NCI-H524 treated with DMSO at 0.1 percent for 48 hours (cell line): Measurements from ENCODE around the gene APP.
"Not testable (repeated sequence)": the region's sequence is repeated elsewhere in the genome, so short reads cannot be mapped to it uniquely, and the experiment has no call there.

Experiments
- DNase-seq: peaks from one replicate; lab custom pipeline; 2025; lab: John Stamatoyannopoulos, UW

APP gene

GRCh38 chr21:26164311-26164710, 6.3 kb downstream of the APP start:
- DNase-seq: no peak

DNA sequence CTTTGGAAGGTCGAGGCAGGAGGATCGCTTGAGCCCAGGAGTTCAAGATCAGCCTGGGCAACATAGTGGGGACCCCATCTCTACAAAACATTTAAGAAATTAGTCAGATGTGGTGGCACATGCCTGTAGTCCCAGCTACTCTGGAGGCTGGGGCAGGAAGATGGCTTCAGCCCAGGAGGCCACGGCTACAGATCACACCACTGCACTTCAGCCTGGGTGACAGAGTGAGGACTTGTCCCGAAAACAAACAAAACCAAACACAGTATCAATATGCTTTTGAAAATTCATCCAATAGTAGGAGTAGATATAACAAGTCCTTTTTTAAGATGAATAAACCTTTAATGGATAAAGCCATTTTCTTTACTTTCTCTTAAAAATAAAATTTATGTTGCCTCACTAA, 8.5 kb downstream of the APP start:
- no peak for DNase-seq

DNA sequence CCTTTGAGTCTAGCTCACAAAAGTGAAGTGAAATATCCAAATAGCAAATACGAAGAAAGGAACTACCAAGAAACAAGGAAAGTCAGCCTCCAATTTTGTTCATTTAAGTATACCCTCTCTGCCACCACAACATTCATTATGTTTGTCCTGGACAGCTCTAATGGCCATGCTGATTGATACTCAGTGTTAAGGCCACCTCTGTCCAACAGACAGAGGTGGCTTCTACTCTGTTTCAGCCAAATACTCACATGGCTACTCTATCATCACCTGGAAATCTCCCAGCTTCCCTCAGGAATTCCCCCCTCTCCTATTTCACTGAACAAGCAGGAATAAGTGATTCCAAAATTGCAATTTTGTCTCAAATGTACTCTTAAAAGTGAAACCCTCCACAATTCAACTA, 10.7 kb downstream of the APP start:
- DNase-seq: no peak

GRCh38 chr21:26157801-26158200, 12.8 kb downstream of the APP start:
- no peak for DNase-seq

DNA sequence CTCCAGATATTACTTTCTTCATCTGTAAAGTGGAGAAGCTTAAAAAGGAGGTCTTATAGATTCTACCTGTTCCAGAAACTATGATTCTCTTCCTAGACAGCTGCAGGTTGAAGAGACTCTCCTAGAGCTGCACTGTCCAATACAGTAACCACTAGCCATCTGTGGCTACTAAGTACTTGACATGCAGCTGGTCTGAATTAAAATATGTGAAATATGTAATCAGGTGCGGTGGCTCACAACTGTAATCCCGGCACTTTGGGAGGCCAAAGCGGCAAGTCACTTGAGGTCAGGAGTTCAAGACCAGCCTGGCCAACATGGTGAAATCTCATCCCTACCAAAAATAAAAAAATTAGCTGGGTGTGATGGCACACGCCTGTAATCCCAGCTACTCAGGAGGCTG, 15.8 kb downstream of the APP start:
- peak; percentile 37 for DNase-seq

GRCh38 chr21:26153758-26154157, 16.8 kb downstream of the APP start:
- DNase-seq: no peak

GRCh38 chr21:26148840-26149354, 21.7 kb downstream of the APP start:
- DNase-seq: no peak

GRCh38 chr21:26148071-26148839, 22.3 kb downstream of the APP start:
- DNase-seq: no peak

GRCh38 chr21:26147535-26147934, 23.0 kb downstream of the APP start:
- peak; percentile 92 for DNase-seq

- no peak for DNase-seq
Measured at GRCh38 chr21:26146681-26147080, 23.9 kb downstream of the APP start.

- DNase-seq: no peak
Measured at GRCh38 chr21:26144031-26144430, 26.5 kb downstream of the APP start.

DNA sequence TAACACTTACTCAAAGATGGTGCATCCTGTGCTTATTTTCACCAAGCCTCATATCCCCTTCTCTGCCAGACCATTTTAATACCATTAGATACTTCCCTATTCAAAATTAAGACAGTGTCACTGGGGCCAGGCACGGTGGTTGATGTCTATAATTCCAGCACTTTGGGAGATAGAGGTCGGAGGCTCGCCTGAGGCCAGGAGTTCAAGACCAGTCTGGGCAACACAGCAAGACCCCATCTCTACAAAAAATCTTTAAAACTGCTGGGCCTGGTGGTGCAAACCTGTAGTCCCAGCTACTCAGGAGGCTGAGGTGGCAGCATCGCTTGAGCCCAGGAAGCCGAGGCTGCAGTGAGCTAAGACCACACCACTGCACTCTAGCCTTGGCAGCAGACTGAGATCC, 28.2 kb downstream of the APP start:
- DNase-seq: no peak

DNA sequence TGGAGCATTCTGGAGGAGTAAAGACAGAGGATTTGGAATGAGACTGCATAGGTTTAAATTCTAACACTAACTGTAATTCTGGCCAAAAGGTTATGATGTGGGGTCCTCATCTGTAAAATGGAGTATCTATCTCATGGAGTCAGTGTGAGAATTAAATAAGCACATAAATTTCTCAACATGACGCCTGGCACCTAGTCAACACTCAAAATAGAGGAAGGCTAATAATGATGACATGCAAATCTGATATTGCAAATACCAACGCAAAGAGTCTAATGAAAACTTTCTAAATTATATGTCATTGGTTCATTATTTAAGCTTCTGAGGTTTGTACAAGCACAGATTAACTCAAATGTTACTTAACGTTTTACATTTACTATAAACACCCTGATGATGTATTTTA, 29.6 kb downstream of the APP start:
- DNase-seq: no peak

DNA sequence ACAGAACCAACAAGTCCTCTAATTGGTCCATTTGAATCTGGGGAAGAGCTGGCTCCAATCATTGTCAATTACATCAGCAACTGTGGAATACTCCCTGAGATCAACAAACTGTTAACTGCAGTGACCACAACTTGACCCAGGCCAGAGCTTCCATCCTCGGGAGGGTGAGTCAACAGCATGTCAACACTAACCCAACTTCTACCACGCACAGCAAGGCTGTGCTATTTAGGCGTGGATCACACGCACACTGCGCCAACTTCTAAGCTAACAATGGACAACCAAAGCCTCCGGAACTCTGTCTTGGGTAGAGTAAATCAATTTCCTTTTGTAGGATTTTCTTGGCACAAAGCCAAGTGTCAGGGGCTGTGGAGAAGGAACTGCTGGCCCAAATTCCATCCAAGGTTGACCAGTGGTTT, 30.4 kb downstream of the APP start:
- no peak for DNase-seq

DNA sequence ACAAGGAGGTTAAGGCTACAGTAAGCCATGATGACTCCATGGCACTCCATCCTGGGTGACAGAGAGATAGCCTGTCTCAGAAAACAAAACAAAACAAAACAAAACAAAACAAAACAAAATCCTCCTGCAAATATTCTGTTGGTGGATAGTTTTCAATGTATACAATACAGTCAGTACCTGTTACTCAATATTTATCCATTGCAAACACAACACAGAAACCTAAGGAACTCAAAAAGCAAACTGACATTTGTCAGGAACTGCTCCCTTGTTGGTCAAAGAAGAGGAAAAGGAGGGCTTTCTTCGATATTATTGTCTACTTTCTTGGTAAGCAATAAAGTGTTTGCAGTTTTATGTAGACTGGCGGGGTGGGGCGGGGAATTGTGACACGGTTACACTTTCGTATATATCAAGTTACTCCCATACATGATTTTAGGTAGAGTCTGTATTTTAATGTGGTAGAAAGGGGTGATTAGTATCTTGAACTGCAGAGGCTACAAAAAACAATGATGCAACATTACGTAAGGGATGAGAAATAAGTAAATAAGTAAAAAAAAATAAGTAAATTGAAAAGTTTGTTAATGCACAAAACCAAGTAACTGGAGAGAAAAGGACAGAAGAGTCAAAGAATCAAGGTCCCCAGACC, 31.8 kb downstream of the APP start:
- DNase-seq: no peak

DNA sequence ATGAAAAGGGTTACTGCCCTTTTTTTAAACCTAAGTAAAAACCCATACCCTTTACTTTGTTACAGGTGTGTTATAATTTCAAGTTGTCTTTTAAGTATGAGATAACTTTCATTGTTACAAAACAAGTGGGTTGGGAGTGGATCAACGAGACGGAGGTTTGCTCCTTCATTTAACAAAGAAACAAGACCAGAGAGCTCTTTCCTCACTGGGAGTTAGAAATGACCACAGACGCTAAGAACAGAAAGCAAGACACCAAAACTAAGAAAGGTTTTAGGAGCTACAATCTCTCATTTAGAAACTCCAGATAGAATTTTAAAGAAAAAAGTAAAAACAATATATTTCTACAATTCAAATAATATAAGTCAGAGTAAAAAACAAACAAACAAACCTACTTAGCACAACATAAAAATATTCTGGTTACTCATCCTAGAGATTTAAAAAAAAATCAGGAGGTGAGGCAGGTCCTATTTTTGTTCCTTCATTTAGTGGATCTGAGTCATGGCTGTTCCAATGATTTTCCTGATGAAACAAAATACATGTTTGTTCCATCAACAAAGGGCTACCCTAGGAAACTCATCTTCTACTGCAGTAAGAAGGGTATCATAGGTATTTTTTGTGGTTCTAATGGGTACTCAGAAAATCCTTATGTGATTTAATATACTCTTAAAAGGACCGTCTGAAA, 33.0 kb downstream of the APP start:
- no peak for DNase-seq

- no peak for DNase-seq
Measured at GRCh38 chr21:26136671-26137070, 33.9 kb downstream of the APP start.

GRCh38 chr21:26135520-26135919, 35.0 kb downstream of the APP start:
- no peak for DNase-seq

- no peak for DNase-seq
Measured at GRCh38 chr21:26131554-26131953, 39.0 kb downstream of the APP start.

- not testable (repeated sequence) for DNase-seq
Measured at GRCh38 chr21:26131053-26131452, 39.5 kb downstream of the APP start.

DNA sequence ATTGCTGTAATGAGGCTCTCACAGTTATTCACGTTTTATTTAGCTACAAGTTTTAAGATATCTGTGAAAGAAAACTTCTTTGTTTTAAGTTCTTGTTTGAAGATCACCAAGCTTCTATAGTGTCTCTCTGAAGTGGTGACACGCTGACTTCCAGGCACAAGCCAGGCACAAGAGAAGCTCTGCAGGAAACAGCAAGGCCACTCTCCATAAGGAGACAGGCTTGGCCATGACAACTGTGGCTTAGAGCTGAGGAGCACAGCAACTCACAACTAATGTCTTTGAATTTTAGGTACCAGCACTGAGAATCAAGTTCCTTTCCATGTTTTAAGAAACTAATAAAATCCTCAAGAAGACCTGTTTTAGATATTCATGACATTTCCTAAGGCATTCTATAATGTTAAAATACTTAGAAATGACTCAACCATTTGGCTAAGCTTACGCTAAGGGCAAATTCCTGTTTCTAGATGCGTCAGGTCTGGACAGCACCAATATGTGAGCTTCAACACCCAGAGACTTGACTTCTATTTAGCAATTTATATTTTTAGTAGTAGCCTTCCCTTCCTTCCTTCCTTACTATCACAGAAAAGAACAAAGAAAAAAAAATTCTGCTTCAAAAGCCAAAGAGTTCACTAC, 40.2 kb downstream of the APP start:
- no peak for DNase-seq

DNA sequence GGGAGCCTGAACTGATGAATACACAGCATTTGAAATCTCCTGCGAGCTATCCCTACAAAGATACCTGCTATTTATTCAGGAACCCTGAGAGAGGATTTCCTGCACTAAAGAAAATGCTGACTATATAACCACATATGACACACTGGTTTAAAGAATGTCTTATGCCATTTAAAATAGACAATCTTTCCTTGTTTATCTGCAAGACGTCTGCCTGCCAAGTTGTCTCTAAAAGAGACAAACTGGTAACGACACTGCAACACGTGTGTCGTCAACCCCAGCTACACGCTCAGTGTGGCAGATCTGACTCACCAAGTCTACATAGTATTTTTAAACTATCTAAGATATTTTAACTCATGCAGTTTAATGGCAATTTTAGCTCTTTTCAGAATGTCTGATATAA, 42.7 kb downstream of the APP start:
- DNase-seq: no peak
